Neuronal stem cell (in vitro differentiated cells): ENCODE measurements around the gene ASAH2B. TPM values are rescaled to one million over a fixed set of nuclear protein-coding genes. Genes with fewer than 3 reads are reported as not detected.
"Not testable (repeated sequence)": the region's sequence is repeated elsewhere in the genome, so short reads cannot be mapped to it uniquely, and the experiment has no call there.

Experiments used
- DNase-seq: peaks from one replicate; pipeline ENCODE4 v3.0.0-alpha.2; 2013; ENCODE audit warnings: low spot score
- H2AFZ ChIP-seq: one replicate; pipeline ENCODE4 v1.6.1; 2013; ENCODE audit warnings: mild to moderate bottlenecking, low read length, inconsistent platforms
- H2AK5ac ChIP-seq: 2 replicates; pipeline ENCODE4 v1.6.1; 2013; ENCODE audit warnings: low read depth, mild to moderate bottlenecking, inconsistent platforms, low read length, moderate library complexity, mixed read lengths
- H2BK120ac ChIP-seq: 2 replicates; pipeline ENCODE4 v1.6.1; 2013; ENCODE audit warnings: low read depth, mild to moderate bottlenecking, inconsistent platforms, low read length, moderate library complexity, mixed read lengths
- H2BK12ac ChIP-seq: one replicate; pipeline ENCODE4 v1.6.1; 2013; ENCODE audit warnings: low read length, inconsistent platforms
- H2BK15ac ChIP-seq: 2 replicates; pipeline ENCODE4 v1.6.1; 2013; ENCODE audit warnings: mild to moderate bottlenecking, low read length, inconsistent platforms, mixed read lengths
- H2BK5ac ChIP-seq: one replicate; pipeline ENCODE4 v1.6.1; 2013; ENCODE audit warnings: inconsistent platforms, mild to moderate bottlenecking, low read length, moderate library complexity
- H3K14ac ChIP-seq: one replicate; pipeline ENCODE4 v1.6.1; 2013; ENCODE audit warnings: low read length, inconsistent platforms
- H3K18ac ChIP-seq: 2 replicates; pipeline ENCODE4 v1.6.1; 2013; ENCODE audit warnings: low read length, inconsistent platforms
- H3K23ac ChIP-seq: 2 replicates; pipeline ENCODE4 v1.6.1; 2013; ENCODE audit warnings: low read depth, mild to moderate bottlenecking, mixed read lengths, low read length, inconsistent platforms; ENCODE audit not compliant: poor library complexity
- H3K27ac ChIP-seq: replicated peaks from 3 replicates; pipeline ENCODE4 v1.5.1; 2013; ENCODE audit warnings: low read length, inconsistent platforms
- H3K27me3 ChIP-seq, 3 experiments: 2 replicates each; pipeline ENCODE4 v1.6.1; 2013; ENCODE audit warnings: low read length in 3 of 3, mild to moderate bottlenecking in 2 of 3, inconsistent platforms in 1 of 3, low read depth in 1 of 3, mixed read lengths in 1 of 3, moderate library complexity in 1 of 3; ENCODE audit not compliant: control insufficient read depth in 3 of 3, insufficient read depth in 3 of 3
- H3K36me3 ChIP-seq, 2 donors: replicated peaks in 1 of 2; 2 replicates each; pipeline ENCODE4 v1.6.1; 2013; ENCODE audit warnings: low read length in 2 of 2; ENCODE audit not compliant: control insufficient read depth in 2 of 2, insufficient read depth in 2 of 2
- H3K4ac ChIP-seq: 2 replicates; pipeline ENCODE4 v1.6.1; 2013; ENCODE audit warnings: inconsistent platforms, mild to moderate bottlenecking, low read length, moderate library complexity
- H3K4me1 ChIP-seq, 2 donors: 1 replicate in 1 of 2; 2 replicates in 1 of 2; pipeline ENCODE4 v1.6.1; 2013; ENCODE audit warnings: low read length in 2 of 2, low read depth in 1 of 2; ENCODE audit not compliant: control insufficient read depth in 2 of 2, insufficient read depth in 1 of 2
- H3K4me2 ChIP-seq: one replicate; pipeline ENCODE4 v1.6.1; 2013; ENCODE audit warnings: mild to moderate bottlenecking, low read length, inconsistent platforms; ENCODE audit not compliant: insufficient read depth, poor library complexity, severe bottlenecking
- H3K4me3 ChIP-seq, 2 donors: 2 replicates each; pipeline ENCODE4 v1.5.1; 2013; ENCODE audit warnings: low read length in 2 of 2, mild to moderate bottlenecking in 2 of 2, inconsistent platforms in 1 of 2, moderate library complexity in 1 of 2
- H3K79me1 ChIP-seq: one replicate; pipeline ENCODE4 v1.6.1; 2013; ENCODE audit warnings: low read depth, mild to moderate bottlenecking, inconsistent platforms, low read length, moderate library complexity
- H3K9ac ChIP-seq: one replicate; pipeline ENCODE4 v1.6.1; 2013; ENCODE audit warnings: mild to moderate bottlenecking, low read depth, low read length, inconsistent platforms; ENCODE audit not compliant: poor library complexity
- H3K9me3 ChIP-seq, 2 donors: replicated peaks in 1 of 2; 2 replicates each; pipeline versions ENCODE3 to v1.6.1; 2013; ENCODE audit warnings: low read length in 2 of 2, mild to moderate bottlenecking in 2 of 2, inconsistent platforms in 1 of 2, low read depth in 1 of 2, mixed read lengths in 1 of 2, moderate library complexity in 1 of 2; ENCODE audit not compliant: control insufficient read depth in 2 of 2, insufficient read depth in 1 of 2
- H4K8ac ChIP-seq: one replicate; pipeline ENCODE4 v1.6.1; 2013; ENCODE audit warnings: low read depth, mild to moderate bottlenecking, inconsistent platforms, low read length, moderate library complexity
- H4K91ac ChIP-seq: one replicate; pipeline ENCODE4 v1.6.1; 2013; ENCODE audit warnings: low read length, low read depth, mild to moderate bottlenecking, inconsistent platforms; ENCODE audit not compliant: poor library complexity
- WGBS, 2 donors: extraction: QIAGEN DNeasy Blood & Tissue Kit; methylation state at CpG; one replicate each; pipeline ENCODE4 v1.1.7; 2013; ENCODE audit warnings: missing lambda C conversion rate in 2 of 2, mixed read lengths in 1 of 2; ENCODE audit not compliant: insufficient read length in 2 of 2, insufficient replicate concordance in 1 of 2; ENCODE audit errors: extremely low coverage in 2 of 2; 5-methylcytosine and 5-hydroxymethylcytosine counted together
- polyA plus RNA-seq, 2 experiments: library from polyadenylated mRNA; stranded (reverse); fragments of 200-250 nt; gene quantifications; one replicate each; pipeline ENCODE4 v1.2.3, GENCODE V29; 2013

Gene ASAH2B
- polyA plus RNA-seq (2013, experiment 1 of 2) = 10.0 TPM
- 10.1 TPM for polyA plus RNA-seq (2013, experiment 2 of 2)

DNA sequence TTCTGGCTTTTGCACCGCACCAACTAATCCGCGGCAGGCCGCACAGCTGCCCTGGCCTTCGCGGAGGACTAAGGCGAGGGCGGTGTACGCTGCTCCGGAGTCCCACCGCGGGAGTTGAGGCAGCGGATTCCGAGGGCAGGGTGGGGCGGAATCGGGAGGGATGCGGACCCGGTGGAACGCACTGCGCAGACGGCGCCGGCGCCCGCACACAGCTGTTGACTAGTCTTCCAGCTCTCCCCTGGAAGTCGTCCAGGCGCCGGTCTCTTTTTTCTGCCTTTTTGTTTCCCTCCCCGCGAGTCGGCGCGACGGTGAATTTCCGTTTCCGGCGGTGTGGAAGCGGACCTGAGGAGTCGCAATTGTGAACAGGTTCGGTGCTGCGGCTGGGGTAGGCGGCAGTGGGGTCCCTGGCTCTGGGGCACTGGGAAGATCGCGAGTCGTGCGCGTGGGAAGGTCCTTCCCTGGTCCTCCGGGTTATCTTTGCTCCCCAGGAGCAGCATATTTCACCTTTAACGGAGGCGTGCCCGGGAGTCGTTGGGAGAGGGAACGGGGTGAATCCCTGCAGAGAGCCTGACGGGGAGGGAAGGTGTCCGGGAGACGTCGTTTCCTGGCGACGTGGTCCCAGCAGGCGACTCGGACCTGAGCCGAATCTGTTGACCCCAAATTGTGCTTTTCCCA is at the start of gene ASAH2B:
Gene ASAH2B (plus strand): TSS at position 319 of the 675 bp plus-strand sequence. CDS start 5,195 bp downstream, outside the sequence.
- Histone ChIP-seq H2BK120ac (peak within 1 kb of the TSS; percentile 61), H2BK12ac (no peak within 1 kb of the TSS), H3K23ac (peak within 1 kb of the TSS; percentile 6), H3K27me3 (no peaks in the 10 kb centered on the region), H3K4ac (peak within 1 kb of the TSS; percentile 95), H3K9ac (peak within 1 kb of the TSS; percentile 99), H2AFZ (peak within 1 kb of the TSS; percentile 98), H3K14ac (peak within 1 kb of the TSS; percentile 94), H3K18ac (peak within 1 kb of the TSS; percentile 99), H2AK5ac (peak within 1 kb of the TSS; percentile 81), H3K27ac (peak within 1 kb of the TSS; percentile 76), H3K4me1 (no peaks in the 10 kb centered on the region), H3K4me3 (peak within 1 kb of the TSS; percentile 85 to 93), H4K91ac (no peak within 1 kb of the TSS), H3K36me3 (no peaks in the 10 kb centered on the region), H3K9me3 (no peaks in the 10 kb centered on the region), H3K79me1 (no peaks in the 10 kb centered on the region), H4K8ac (peak within 1 kb of the TSS; percentile 96), H3K4me2 (peak within 1 kb of the TSS; percentile 91), H2BK5ac (peak within 1 kb of the TSS; percentile 2), H2BK15ac (peak within 1 kb of the TSS; percentile 89)
- no CpG with 5 or more reads among the region's 62 CpGs for WGBS, 2 donors
- peak; percentile 64 for DNase-seq

DNA sequence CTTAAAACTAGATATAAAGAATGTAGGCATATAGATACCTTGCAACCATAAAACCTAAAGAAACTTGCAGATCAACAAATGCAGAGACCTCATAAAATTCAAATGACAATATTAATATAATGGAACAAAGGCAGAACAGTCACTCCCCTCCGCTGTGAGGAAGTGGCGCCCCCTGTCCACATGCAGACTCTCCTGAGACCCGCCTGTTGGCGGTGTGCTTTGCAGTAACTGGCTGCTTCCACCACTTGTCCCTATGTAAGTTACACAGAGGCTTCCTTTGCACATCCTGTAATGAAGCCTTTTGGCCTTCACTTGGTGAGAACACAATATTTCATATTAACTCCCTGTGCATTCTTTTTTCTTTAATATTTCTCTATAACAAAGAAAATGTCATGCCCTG is 41.9 kb upstream of the ASAH2B start:
- DNase-seq, H2AK5ac ChIP-seq, H3K9ac ChIP-seq, H4K8ac ChIP-seq, H3K18ac ChIP-seq, H3K4ac ChIP-seq, H3K4me3 ChIP-seq, H2BK5ac ChIP-seq, H2AFZ ChIP-seq, H3K27me3 ChIP-seq, H3K4me1 ChIP-seq, H4K91ac ChIP-seq, H3K36me3 ChIP-seq, H3K4me2 ChIP-seq, H3K14ac ChIP-seq, H2BK12ac ChIP-seq, H3K79me1 ChIP-seq, H3K27ac ChIP-seq, H3K9me3 ChIP-seq, H3K23ac ChIP-seq, H2BK15ac ChIP-seq, H2BK120ac ChIP-seq: not testable (repeated sequence)
- WGBS, 2 donors = no CpG with 5 or more reads among the region's 4 CpGs

DNA sequence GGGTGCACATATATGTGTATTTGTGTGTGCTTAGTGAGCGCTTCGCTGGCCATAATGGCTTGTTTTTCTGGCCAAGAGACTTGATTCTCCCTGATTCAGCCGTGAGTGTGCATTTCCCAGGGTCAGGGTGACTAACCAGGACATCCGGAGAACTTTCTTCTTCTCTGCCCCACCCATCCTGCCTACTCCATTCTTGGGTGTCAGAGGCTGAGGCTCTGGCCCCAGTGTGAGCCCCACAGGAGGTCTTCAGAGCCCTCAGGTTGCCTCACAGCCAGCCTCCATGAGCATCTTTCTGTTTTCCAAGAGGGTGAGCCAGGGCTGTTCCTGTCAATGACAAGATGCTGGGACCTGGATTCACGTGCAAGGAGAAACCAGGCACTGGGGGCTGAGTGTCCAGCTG is 37.8 kb upstream of the ASAH2B start:
- not testable (repeated sequence) for H4K91ac ChIP-seq, H3K27me3 ChIP-seq, H3K79me1 ChIP-seq, H3K18ac ChIP-seq, H2BK12ac ChIP-seq, H3K9ac ChIP-seq, H3K9me3 ChIP-seq, H3K4ac ChIP-seq, H3K14ac ChIP-seq, DNase-seq, H3K4me1 ChIP-seq, H3K36me3 ChIP-seq, H3K4me2 ChIP-seq, H2BK120ac ChIP-seq, H2BK15ac ChIP-seq, H3K23ac ChIP-seq, H2AK5ac ChIP-seq, H4K8ac ChIP-seq, H3K4me3 ChIP-seq, H3K27ac ChIP-seq, H2BK5ac ChIP-seq, H2AFZ ChIP-seq
- no CpG with 5 or more reads among the region's 5 CpGs for WGBS, 2 donors

DNA sequence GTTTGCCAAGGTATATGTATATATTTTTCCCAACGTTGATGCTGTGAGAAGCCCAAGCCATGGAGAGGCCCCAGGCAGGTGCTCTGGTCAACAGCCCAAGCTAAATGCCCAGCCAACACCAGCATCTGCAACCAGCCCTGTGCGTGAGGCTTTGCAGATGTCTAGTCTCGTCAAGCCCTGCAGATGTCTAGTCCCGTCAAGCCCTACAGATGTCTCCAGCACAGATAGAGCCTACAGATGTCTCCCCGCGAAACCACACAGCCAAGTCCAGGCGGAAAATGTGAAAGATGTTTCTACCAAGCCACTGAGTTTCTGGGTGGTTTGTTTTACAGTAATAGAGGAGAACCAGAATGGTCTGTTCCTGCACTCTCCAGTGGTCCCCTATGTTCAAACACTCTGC is 36.7 kb upstream of the ASAH2B start:
- H3K4me2 ChIP-seq, H2BK15ac ChIP-seq, DNase-seq, H2AK5ac ChIP-seq, H3K27me3 ChIP-seq, H3K36me3 ChIP-seq, H2BK12ac ChIP-seq, H2BK5ac ChIP-seq, H3K23ac ChIP-seq, H3K18ac ChIP-seq, H2BK120ac ChIP-seq, H4K91ac ChIP-seq, H3K4ac ChIP-seq, H3K27ac ChIP-seq, H3K9me3 ChIP-seq, H3K4me1 ChIP-seq, H3K9ac ChIP-seq, H3K79me1 ChIP-seq, H4K8ac ChIP-seq, H2AFZ ChIP-seq, H3K4me3 ChIP-seq, H3K14ac ChIP-seq: not testable (repeated sequence)
- WGBS, 2 donors = no CpG with 5 or more reads among the region's 7 CpGs
